ENCODE data around the gene MAP4. TPM values are rescaled to one million over a fixed set of nuclear protein-coding genes. Genes with fewer than 3 reads are reported as not detected.

MAP4 gene
- total and polyA plus RNA-seq, 2 of the 13 experiments (the other 11 are each of a cell fraction or from before 2014, with no cell fraction given), result 33.1 to 38.7 TPM

- TF ChIP-seq ZNF713 (CRISPR knock-in tag; IDR thresholded peaks at IDR 0.05), result no peak
- no peak for TF ChIP-seq ZNF503 (CRISPR knock-in tag; IDR thresholded peaks at IDR 0.05)
- no peak for TF ChIP-seq TMF1 (CRISPR knock-in tag; IDR thresholded peaks at IDR 0.05; ENCODE audit: low read depth)
- no peak for TF ChIP-seq ZNF326 (CRISPR knock-in tag; IDR thresholded peaks at IDR 0.05; ENCODE audit: borderline replicate concordance)
- no peak for TF ChIP-seq ZNF570 (CRISPR knock-in tag; IDR thresholded peaks at IDR 0.05; ENCODE audit: borderline replicate concordance)
- no peak for TF ChIP-seq ARID3A (IDR thresholded peaks at IDR 0.05; ENCODE audit: low read depth, low read length)
- no peak for TF ChIP-seq CENPBD1 (CRISPR knock-in tag; IDR thresholded peaks at IDR 0.05; ENCODE audit: borderline replicate concordance, low read depth)
- no peak for TF ChIP-seq ZNF329 (CRISPR knock-in tag; IDR thresholded peaks at IDR 0.05; ENCODE audit: low read depth)
- no peak for TF ChIP-seq NR0B2 (CRISPR knock-in tag; IDR thresholded peaks at IDR 0.05)
- no peak for TF ChIP-seq REXO4 (CRISPR knock-in tag; IDR thresholded peaks at IDR 0.05; ENCODE audit: borderline replicate concordance)
- 0 out of 2 replicates have a peak, but pooled peaks have one; percentile 39 for TF ChIP-seq THAP11 (CRISPR knock-in tag; IDR thresholded peaks at IDR 0.05)
- no peak for TF ChIP-seq ZXDC (CRISPR knock-in tag; IDR thresholded peaks at IDR 0.05)
- no peak for TF ChIP-seq ZNF136 (CRISPR knock-in tag; IDR thresholded peaks at IDR 0.05; ENCODE audit: low read depth)
- TF ChIP-seq SP5 (CRISPR knock-in tag; IDR thresholded peaks at IDR 0.05; ENCODE audit: borderline replicate concordance, low read depth), result no peak
- no peak for TF ChIP-seq THYN1 (CRISPR knock-in tag; IDR thresholded peaks at IDR 0.05; ENCODE audit: borderline replicate concordance, low read depth)
- no peak for TF ChIP-seq SUZ12 (IDR thresholded peaks at IDR 0.05; ENCODE audit: low read depth, low read length)
- TF ChIP-seq FOXO4 (CRISPR knock-in tag; conservative IDR thresholded peaks at IDR 0.05), result no peak
- no peak for TF ChIP-seq ZBTB43 (CRISPR knock-in tag; conservative IDR thresholded peaks at IDR 0.05)
- TF ChIP-seq GFI1 (CRISPR knock-in tag; IDR thresholded peaks at IDR 0.05; ENCODE audit: borderline replicate concordance), result no peak
- TF ChIP-seq RNF2 (conservative IDR thresholded peaks at IDR 0.05; ENCODE audit: low read depth), result no peak
Measured at GRCh38 chr3:47954567-47954966, 61.6 kb downstream of the MAP4 start (continued).
